HCT116 (cell line): ENCODE measurements around the gene ARMS2.

ENCODE experiments used
- CTCF ChIP-seq, 3 experiments: fragments of 200-600 bp in 1 of 3; sonication (generic) in 1 of 3; IDR thresholded peaks in 2 of 3; conservative IDR thresholded peaks in 1 of 3; 2 replicates each; pipeline ENCODE4 v1.5.1; 2012 to 2017; ENCODE audit warnings: low read depth in 2 of 3, low read length in 2 of 3, antibody characterized with exemption in 1 of 3, borderline replicate concordance in 1 of 3, control low read depth in 1 of 3, mild to moderate bottlenecking in 1 of 3, mixed read lengths in 1 of 3, mixed run types in 1 of 3, moderate library complexity in 1 of 3; ENCODE audit not compliant: insufficient read depth in 1 of 3
- ELF1 ChIP-seq: IDR thresholded peaks from 2 replicates; pipeline ENCODE4 v1.6.1; 2012; ENCODE audit warnings: low read depth, borderline replicate concordance
- EZH2 ChIP-seq: fragments of 200-600 bp; sonication (generic); IDR thresholded peaks from 2 replicates; pipeline ENCODE4 v1.6.1; 2017; ENCODE audit warnings: antibody characterized with exemption, mixed run types

- TF ChIP-seq CTCF (IDR thresholded peaks at IDR 0.05 in 2 of 3, conservative IDR thresholded peaks at IDR 0.05 in 1 of 3; ENCODE audit: borderline replicate concordance in 1 of 3, insufficient read depth in 1 of 3, low read depth in 2 of 3, low read length in 2 of 3) (no peak), EZH2 (no peak), ELF1 (no peak)
Observed at GRCh38 chr10:122407375-122408125, 46.9 kb upstream of the ARMS2 start.
